A375 (cell line): Measurements from ENCODE around the gene PCCB. TPM values are rescaled to one million over a fixed set of nuclear protein-coding genes. Genes with fewer than 3 reads are reported as not detected.

ENCODE experiments used
- total RNA-seq: library from RNA; depleted of rRNA; stranded (reverse); fragments of >200 nt; shearing (Covaris generic); gene quantifications from 2 replicates; pipeline ENCODE4 v1.2.3, GENCODE V29; 2014; rRNA removed

Gene PCCB
- 56.9 and 60.2 TPM in 2 replicates for total RNA-seq

DNA sequence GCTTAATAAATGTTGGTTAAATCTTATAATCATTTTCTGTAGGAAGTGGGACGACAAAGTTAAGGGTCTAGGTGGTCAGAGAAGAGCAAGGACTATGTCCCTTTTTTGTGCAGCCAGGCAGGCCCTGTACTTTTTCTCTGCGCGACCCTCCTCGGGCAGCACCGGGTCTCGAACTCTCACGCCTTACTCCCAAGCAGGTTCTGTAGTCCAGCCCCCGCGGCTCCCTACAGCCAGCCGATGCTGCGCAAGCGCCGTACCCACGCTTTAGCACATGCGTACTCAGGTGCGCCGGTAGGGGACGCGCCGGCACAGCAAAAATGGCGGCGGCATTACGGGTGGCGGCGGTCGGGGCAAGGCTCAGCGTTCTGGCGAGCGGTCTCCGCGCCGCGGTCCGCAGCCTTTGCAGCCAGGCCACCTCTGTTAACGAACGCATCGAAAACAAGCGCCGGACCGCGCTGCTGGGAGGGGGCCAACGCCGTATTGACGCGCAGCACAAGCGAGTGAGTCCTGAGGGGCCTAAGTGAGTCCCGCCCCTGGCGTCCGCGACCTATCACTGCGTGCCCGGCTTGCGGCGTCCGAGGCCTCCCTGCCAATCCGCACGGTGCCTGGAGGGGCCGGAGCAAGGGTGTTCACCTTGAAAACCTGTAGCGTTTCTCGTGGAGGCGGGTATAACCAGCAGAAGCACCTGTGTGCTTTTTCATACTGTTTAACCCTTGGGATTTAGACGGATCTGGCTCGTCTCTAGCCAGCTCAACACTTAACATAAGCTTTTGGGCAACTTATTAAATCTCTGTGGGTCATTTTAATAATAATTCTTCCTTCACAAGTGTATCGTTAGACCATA, at the start of gene PCCB:
Gene PCCB (plus strand): TSS at position 282 of the 844 bp plus-strand sequence. CDS start 36 bp downstream, at position 318.

Other genes starting within 250 kb of the PCCB start
- 9.3 and 12.1 TPM in 2 replicates for gene MSL2, start 54.0 kb upstream of the PCCB start, total RNA-seq